Loucy (cell line): ENCODE results near the gene CEP85L.
A peak's percentile ranks its signal among the peaks of the same experiment; 100 is the strongest.

Experiments used
- H2AFZ ChIP-seq: fragments of 200-600 bp; sonication (generic); 2 replicates; pipeline ENCODE4 v1.6.0; 2016; ENCODE audit warnings: antibody characterized with exemption, mild to moderate bottlenecking, low read length, moderate library complexity
- H3F3A ChIP-seq: fragments of 200-600 bp; 2 replicates; pipeline ENCODE4 v1.6.0; 2016; ENCODE audit warnings: antibody characterized with exemption, low read depth, mild to moderate bottlenecking
- H3K27me3 ChIP-seq: fragments of 200-600 bp; sonication (generic); 2 replicates; pipeline ENCODE4 v1.6.1; 2014; ENCODE audit warnings: low read length, mild to moderate bottlenecking; ENCODE audit not compliant: insufficient read depth, poor library complexity, severe bottlenecking
- H3K36me3 ChIP-seq: fragments of 200-600 bp; sonication (generic); 2 replicates; pipeline ENCODE4 v1.6.1; 2016; ENCODE audit warnings: low read length; ENCODE audit not compliant: insufficient read depth
- H3K4me1 ChIP-seq: fragments of 200-600 bp; sonication (generic); 2 replicates; pipeline ENCODE4 v1.5.1; 2014; ENCODE audit warnings: low read length, mild to moderate bottlenecking; ENCODE audit not compliant: insufficient read depth, poor library complexity, severe bottlenecking
- H3K4me2 ChIP-seq: fragments of 200-600 bp; sonication (generic); 2 replicates; pipeline ENCODE4 v1.6.0; 2014; ENCODE audit warnings: antibody characterized with exemption, low read length, low read depth, mild to moderate bottlenecking; ENCODE audit not compliant: poor library complexity, severe bottlenecking
- H3K4me3 ChIP-seq: fragments of 200-600 bp; sonication (generic); 2 replicates; pipeline ENCODE4 v1.5.1; 2014; ENCODE audit warnings: low read length, mild to moderate bottlenecking, mixed read lengths; ENCODE audit not compliant: poor library complexity, severe bottlenecking
- H3K79me2 ChIP-seq: fragments of 200-600 bp; sonication (generic); 2 replicates; pipeline ENCODE4 v1.6.1; 2014; ENCODE audit warnings: low read length; ENCODE audit not compliant: insufficient read depth
- H3K9ac ChIP-seq: fragments of 200-600 bp; sonication (generic); 2 replicates; pipeline ENCODE4 v1.6.0; 2014; ENCODE audit warnings: mild to moderate bottlenecking, low read depth, low read length, moderate library complexity; ENCODE audit not compliant: poor library complexity, severe bottlenecking
- H3K9me2 ChIP-seq: fragments of 200-600 bp; sonication (generic); replicated peaks from 2 replicates; pipeline ENCODE4 v1.6.1; 2016; ENCODE audit warnings: low read depth, low read length, mixed read lengths
- H3K9me3 ChIP-seq: fragments of 200-600 bp; sonication (generic); 2 replicates; pipeline ENCODE4 v1.6.1; 2014; ENCODE audit warnings: mild to moderate bottlenecking, antibody characterized with exemption, low read length, low read depth; ENCODE audit not compliant: insufficient read depth
- H4K20me1 ChIP-seq: fragments of 200-600 bp; sonication (generic); 2 replicates; pipeline ENCODE4 v1.6.0; 2014; ENCODE audit warnings: antibody characterized with exemption, low read length, mild to moderate bottlenecking; ENCODE audit not compliant: insufficient read depth, poor library complexity, severe bottlenecking
- CTCF ChIP-seq: fragments of 200-600 bp; sonication (generic); conservative IDR thresholded peaks from 2 replicates; pipeline ENCODE4 v1.5.1; 2014; ENCODE audit warnings: mild to moderate bottlenecking, antibody characterized with exemption, low read length
- EZH2phosphoT487 ChIP-seq: fragments of 200-600 bp; IDR thresholded peaks from 2 replicates; pipeline ENCODE4 v1.6.1; 2018; ENCODE audit warnings: antibody characterized with exemption, mild to moderate bottlenecking, moderate library complexity, borderline replicate concordance

CEP85L gene

GRCh38 chr6:118649918-118650581, 1.3 kb downstream of the CEP85L start:
- peak overlapping the region; percentile 90 for H3K4me2 ChIP-seq
- 0 out of 2 replicates have a peak overlapping the region, but pooled peaks have one; percentile 77 for H2AFZ ChIP-seq
- no peaks in the 10 kb centered on the region for H3K9me2 ChIP-seq
- no peaks in the 10 kb centered on the region for H3F3A ChIP-seq
- H3K9ac ChIP-seq: peak overlapping the region; percentile 79
- H3K79me2 ChIP-seq: peaks cover 67% of the 10 kb centered on the region
- H3K4me1 ChIP-seq: peaks cover 30% of the 10 kb centered on the region
- H3K4me3 ChIP-seq: peak overlapping the region; percentile 77
- H3K9me3 ChIP-seq: no peaks in the 10 kb centered on the region
- H4K20me1 ChIP-seq: peaks cover 28% of the 10 kb centered on the region
- no peaks in the 10 kb centered on the region for H3K36me3 ChIP-seq
- no peak for TF ChIP-seq CTCF
- no peak for TF ChIP-seq EZH2phosphoT487
- no peaks in the 10 kb centered on the region for H3K27me3 ChIP-seq

DNA sequence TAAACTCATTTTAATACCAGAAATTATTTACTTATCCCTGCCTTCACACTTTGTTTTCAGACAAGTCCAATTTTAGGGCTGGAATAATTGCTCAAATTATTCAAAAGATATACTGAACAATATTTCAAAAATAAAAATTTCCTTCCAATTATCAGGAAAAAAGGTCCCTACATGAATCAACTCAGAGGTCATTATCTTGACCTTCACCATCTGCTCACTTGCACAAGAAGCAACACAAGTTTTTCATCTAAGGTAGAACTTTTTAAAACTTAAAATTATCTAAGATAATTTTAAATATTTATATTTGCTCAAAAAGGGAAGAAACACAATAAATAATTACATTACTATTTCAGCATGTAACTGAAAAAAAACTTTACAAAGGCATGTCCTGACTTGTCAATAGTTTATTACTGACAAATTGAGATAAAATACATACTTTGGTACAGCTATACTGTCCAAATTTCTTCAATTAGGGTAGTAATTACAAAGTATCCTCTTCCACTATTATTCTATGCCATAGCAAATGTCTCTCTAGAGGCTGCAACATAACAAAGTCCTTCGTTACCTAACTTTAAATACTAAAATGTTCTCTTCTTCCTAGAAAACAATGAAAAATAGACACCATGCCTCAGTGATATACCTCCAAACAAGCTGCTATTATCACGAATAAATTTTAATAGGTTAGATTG, 2.4 kb downstream of the CEP85L start:
- Histone ChIP-seq H2AFZ (no peak overlapping the region), H3K9ac (peak overlapping the region; percentile 79)

GRCh38 chr6:118646977-118647376, 4.4 kb downstream of the CEP85L start:
- H2AFZ ChIP-seq: no peak overlapping the region
- no peaks in the 10 kb centered on the region for H3K9me2 ChIP-seq
- H3K27me3 ChIP-seq: no peaks in the 10 kb centered on the region
- TF ChIP-seq EZH2phosphoT487 (no peak), CTCF (no peak)
- H4K20me1 ChIP-seq: peaks cover 28% of the 10 kb centered on the region
- no peak overlapping the region for H3K9ac ChIP-seq
- H3K4me3 ChIP-seq: peak overlapping the region; percentile 7
- peak overlapping the region; percentile 27 for H3K4me2 ChIP-seq
- no peaks in the 10 kb centered on the region for H3F3A ChIP-seq
- H3K4me1 ChIP-seq: peaks cover 36% of the 10 kb centered on the region
- H3K9me3 ChIP-seq: no peaks in the 10 kb centered on the region
- H3K36me3 ChIP-seq: no peaks in the 10 kb centered on the region
- H3K79me2 ChIP-seq: peaks cover 90% of the 10 kb centered on the region

More for the DNA sequence above, 2.4 kb downstream of the CEP85L start:
- Histone ChIP-seq H3K27me3 (no peaks in the 10 kb centered on the region), H4K20me1 (peaks cover 28% of the 10 kb centered on the region), H3K4me2 (peak overlapping the region; percentile 90), H3K79me2 (peaks cover 69% of the 10 kb centered on the region), H3K4me3 (peak overlapping the region; percentile 77), H3F3A (no peaks in the 10 kb centered on the region), H3K9me3 (no peaks in the 10 kb centered on the region), H3K36me3 (no peaks in the 10 kb centered on the region), H3K4me1 (peaks cover 39% of the 10 kb centered on the region), H3K9me2 (no peaks in the 10 kb centered on the region)
- TF ChIP-seq CTCF (no peak), EZH2phosphoT487 (no peak)
